ENCODE measurements around the gene RTN3. TPM values are rescaled to one million over a fixed set of nuclear protein-coding genes. Genes with fewer than 3 reads are reported as not detected.

Gene RTN3
- total and polyA plus RNA-seq, 12 donors = 31.1 to 72.0 (median 50.6) TPM

GRCh38 chr11:63762654-63763495 is 81.6 kb downstream of the RTN3 start:
- Histone ChIP-seq H3K27me3 (no peaks in the 10 kb centered on the region), H3K9me3 (no peaks in the 10 kb centered on the region), H3K4me3 (peak overlapping the region; percentile 26 to 67 (median 54)), H3K4me1 (peaks cover 10 to 48% (median 22%) of the 10 kb centered on the region in 9 donors), H3K27ac (peak overlapping the region in 9 of 10 donors; percentile 50 to 74 (median 69)), H3K36me3 (peaks cover 0 to 45% (median 7%) of the 10 kb centered on the region in 9 donors)
- intact Hi-C loops (cut with DNase I) = loop anchor here in 5 of 10 donors (10.0 kb wide), 3 partner anchors 52 to 382 kb away; partner anchors contain the start of gene SPINDOC (in 1 of the 5)
- DNase-seq = peak; percentile 35 to 52
- TF ChIP-seq CTCF (IDR thresholded peaks at IDR 0.05) = peak in 5 of 9 donors; percentile 7 to 47 (median 27)
- WGBS, 2 donors = 9 to 28% methylated on average over 92 to 96 of the region's 96 CpGs
- peak; percentile 44 to 65 (median 58) for ATAC-seq

- Histone ChIP-seq H3K4me1 (peaks cover 10 to 48% (median 22%) of the 10 kb centered on the region in 9 donors), H3K36me3 (peaks cover 0 to 37% (median 1%) of the 10 kb centered on the region in 9 donors), H3K9me3 (no peaks in the 10 kb centered on the region), H3K4me3 (peak overlapping the region in 9 of 10 donors; percentile 41 to 67 (median 56)), H3K27ac (peak overlapping the region in 9 of 10 donors; percentile 50 to 74 (median 69)), H3K27me3 (peaks cover 0 to 1% (median 0%) of the 10 kb centered on the region in 7 donors)
- ATAC-seq (peak in 2 of 8 donors; percentile 6 to 14), DNase-seq (peak; percentile 32 to 37)
- intact Hi-C loops (cut with DNase I) = loop anchor here in 5 of 10 donors (10.0 kb wide), 3 partner anchors 51 to 381 kb away; partner anchors contain the start of gene SPINDOC (in 1 of the 5)
- TF ChIP-seq CTCF (IDR thresholded peaks at IDR 0.05) = no peak
- 52 to 64% methylated on average over 59 to 82 of the region's 82 CpGs for WGBS, 2 donors
These were observed 82.4 kb downstream of the RTN3 start for GRCh38 chr11:63763496-63764339.

GRCh38 chr11:63764340-63764678 is 83.0 kb downstream of the RTN3 start:
- Histone ChIP-seq H3K9me3 (no peaks in the 10 kb centered on the region), H3K27ac (peak overlapping the region in 6 of 10 donors; percentile 10 to 71 (median 60)), H3K4me1 (peaks cover 10 to 49% (median 24%) of the 10 kb centered on the region in 9 donors), H3K4me3 (peak overlapping the region in 4 of 10 donors; percentile 52 to 67 (median 60)), H3K27me3 (peaks cover 0 to 7% (median 0%) of the 10 kb centered on the region in 7 donors), H3K36me3 (peaks cover 0 to 32% (median 0%) of the 10 kb centered on the region in 9 donors)
- ATAC-seq = no peak
- intact Hi-C loops (cut with DNase I) = loop anchor here in 5 of 10 donors (10.0 kb wide), 3 partner anchors 50 to 380 kb away; partner anchors contain the start of gene SPINDOC (in 1 of the 5)
- DNase-seq = no peak
- WGBS, 2 donors = 80% methylated on average over 15 to 23 of the region's 23 CpGs
- no peak for TF ChIP-seq CTCF (IDR thresholded peaks at IDR 0.05)

All from heart right ventricle (tissue), 16 donors.